GM12891 (cell line): ENCODE measurements around the gene YIPF6.

Source experiments
- POLR2A ChIP-seq: IDR thresholded peaks from 2 replicates; pipeline ENCODE4 v1.6.1; 2011; ENCODE audit warnings: low read depth, low read length, control low read depth
- POLR2AphosphoS5 ChIP-seq: IDR thresholded peaks from 2 replicates; pipeline ENCODE4 v1.6.1; 2011; ENCODE audit warnings: low read depth, low read length, control low read depth
- TAF1 ChIP-seq: IDR thresholded peaks from 2 replicates; pipeline ENCODE4 v1.6.1; 2011; ENCODE audit warnings: low read depth, low read length, control low read depth

GRCh38 chrX:68499543-68500504 lies 973 bp downstream of the YIPF6 start:
- TF ChIP-seq POLR2A: no peak
- no peak for TF ChIP-seq TAF1
- no peak for TF ChIP-seq POLR2AphosphoS5
